HG02884 (cell line): ENCODE measurements around the gene CCP110.
"Not testable (repeated sequence)": the region's sequence is repeated elsewhere in the genome, so short reads cannot be mapped to it uniquely, and the experiment has no call there.

Experiments
- ATAC-seq: cut with Tn5 transposase; IDR thresholded peaks from one replicate; pipeline ENCODE4 v1.9.1; 2021; ENCODE audit warnings: mild to moderate bottlenecking, moderate library complexity; ENCODE audit not compliant: unreplicated experiment

Gene CCP110

DNA sequence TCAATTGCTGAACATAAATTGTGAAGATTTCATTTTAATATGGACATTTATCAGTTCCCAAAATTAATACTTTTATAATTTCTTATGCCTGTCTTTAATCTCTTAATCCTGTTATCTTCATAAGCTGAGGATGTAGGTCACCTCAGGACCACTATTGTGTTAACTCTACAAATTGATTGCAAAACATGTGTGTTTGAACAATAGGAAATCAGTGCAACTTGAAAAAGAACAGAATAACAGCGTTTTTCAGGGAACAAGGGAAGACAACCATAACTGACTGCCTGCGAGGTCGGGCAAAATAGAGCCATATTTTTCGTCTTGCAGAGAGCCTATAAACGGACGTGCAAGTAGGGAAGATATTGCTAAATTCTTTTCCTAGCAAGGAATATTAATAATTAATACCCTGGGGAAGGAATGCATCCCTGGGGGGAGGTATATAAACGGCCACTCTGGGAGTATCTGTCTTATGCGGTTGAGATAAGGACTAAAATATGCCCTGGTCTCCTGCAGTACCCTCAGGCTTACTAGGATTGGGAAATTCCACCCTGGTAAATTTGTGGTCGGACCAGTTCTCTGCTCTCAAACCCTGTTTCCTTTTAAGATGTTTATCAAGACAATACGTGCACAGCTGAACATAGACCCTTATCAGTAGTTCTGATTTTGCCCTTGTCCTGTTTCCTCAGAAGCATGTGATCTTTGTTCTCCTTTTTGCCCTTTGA lies 19.7 kb downstream of the CCP110 start:
- not testable (repeated sequence) for ATAC-seq

- ATAC-seq, result no peak
Measured at GRCh38 chr16:19548144-19548543, 24.4 kb downstream of the CCP110 start.

GRCh38 chr16:19549673-19550072 lies 25.9 kb downstream of the CCP110 start:
- ATAC-seq, result no peak

DNA sequence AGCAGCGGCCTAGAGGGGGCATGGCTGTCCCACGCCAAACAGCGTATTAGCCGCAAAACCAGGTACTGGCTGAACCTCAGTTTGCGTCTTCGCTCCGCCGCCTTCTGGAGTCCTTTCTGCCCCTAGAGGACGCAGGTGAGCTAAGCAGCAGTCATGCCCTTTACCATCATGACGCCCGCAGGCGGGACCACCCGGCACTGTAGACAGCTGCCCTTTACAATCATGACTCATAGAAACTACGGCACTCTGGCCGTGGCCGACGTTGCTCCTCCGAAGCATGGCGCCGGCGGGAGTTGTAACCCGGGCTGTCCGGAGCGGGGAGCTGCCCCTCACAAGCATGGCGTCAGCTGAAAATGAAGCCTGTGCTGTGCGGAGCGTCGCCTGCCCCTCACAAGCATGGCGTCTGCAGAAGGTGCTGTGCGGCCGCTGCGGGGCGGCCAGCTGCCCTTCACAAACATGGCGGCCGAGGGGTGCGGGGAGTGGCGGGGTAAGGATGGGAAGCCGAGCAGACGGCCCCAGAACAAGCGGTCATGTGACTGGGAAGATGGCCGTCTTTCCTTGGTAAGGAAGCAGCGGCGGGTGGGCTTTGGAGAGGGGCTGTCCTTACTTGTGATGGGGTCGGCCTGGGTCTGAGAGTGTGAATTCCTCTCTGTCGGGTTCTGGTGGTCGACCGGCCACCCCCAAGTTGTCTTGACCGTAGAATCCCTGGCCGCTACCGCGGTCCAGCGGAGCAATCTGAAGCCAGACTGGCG lies 31.6 kb downstream of the CCP110 start, which contains the start of gene VPS35L:
Gene VPS35L (plus strand): TSS at position 518 of the 752 bp plus-strand sequence. CDS start 27 bp downstream, at position 545.
- peak; percentile 95 for ATAC-seq

- no peak for ATAC-seq
Measured at GRCh38 chr16:19555938-19556771, 32.4 kb downstream of the CCP110 start.

DNA sequence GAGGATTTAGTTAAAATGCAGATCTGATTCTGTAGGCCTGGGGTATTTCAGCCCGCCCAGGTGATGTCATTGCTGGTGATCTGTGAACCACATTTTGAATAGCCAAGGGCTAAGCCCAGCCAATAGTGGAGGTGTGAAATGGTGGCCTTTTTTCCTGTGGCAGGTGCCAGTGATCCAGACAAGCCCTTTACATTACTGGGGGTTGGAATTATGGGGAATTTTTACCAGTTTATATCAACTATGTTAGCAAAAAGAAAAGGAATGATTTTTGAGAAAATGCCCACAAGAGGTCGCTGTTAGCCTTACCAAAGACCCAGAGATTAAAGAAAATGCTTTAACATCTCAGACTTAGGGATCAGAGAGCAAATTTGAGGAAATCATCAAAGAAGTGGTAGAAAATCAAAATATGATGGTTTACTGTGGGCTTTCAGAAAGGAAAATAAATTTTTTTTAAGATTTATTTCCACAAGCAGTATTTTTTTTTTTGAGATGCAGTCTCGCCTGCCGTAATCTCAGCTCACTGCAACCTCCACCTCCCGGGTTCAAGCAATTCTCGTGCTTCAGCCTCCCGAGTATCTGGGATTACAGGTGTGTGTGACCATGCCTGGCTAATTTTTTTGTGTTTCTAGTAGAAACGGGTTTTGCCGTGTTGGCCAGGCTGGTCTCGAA lies 35.6 kb downstream of the CCP110 start:
- ATAC-seq, result no peak

DNA sequence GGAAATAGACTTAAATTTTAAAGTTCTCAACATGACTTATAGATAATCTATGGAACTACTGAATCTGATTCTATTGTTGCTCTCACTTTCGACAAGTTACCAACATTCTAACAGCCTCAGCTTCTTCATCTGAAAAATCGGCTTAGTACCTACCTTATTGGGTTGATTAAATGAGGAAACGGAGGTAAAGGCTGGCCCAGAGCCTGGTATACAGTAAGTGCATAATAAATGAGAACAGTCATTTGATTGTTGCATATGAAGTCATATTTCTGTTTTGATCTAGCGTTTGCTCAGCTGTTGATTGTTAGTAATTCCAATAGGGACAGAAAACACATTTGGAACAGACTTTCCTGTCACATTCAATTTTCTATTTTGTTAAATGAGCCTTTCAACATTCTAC lies 36.3 kb downstream of the CCP110 start:
- ATAC-seq, result no peak

- ATAC-seq, result no peak
Measured at GRCh38 chr16:19563377-19563776, 39.6 kb downstream of the CCP110 start.

GRCh38 chr16:19566362-19566761 lies 42.6 kb downstream of the CCP110 start:
- no peak for ATAC-seq

DNA sequence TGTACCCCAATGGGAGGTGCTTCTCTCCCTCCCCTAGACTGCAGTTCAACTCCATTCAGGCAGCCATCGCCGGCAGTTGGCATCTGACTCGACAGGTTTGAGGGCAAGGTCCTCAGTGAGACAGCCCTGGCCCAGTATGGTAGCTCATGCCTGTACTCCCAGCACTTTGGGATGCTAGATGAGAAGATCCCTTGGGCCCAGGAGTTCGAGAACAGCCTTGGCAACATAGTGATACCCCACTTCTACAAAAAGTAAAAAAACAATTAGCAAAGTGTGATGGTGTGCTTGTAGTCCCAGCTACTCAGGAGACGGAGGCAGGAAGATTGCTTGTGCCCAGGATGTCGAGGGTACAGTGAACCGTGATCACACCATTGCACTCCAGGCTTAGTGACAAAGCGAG lies 43.8 kb downstream of the CCP110 start:
- ATAC-seq, result no peak

DNA sequence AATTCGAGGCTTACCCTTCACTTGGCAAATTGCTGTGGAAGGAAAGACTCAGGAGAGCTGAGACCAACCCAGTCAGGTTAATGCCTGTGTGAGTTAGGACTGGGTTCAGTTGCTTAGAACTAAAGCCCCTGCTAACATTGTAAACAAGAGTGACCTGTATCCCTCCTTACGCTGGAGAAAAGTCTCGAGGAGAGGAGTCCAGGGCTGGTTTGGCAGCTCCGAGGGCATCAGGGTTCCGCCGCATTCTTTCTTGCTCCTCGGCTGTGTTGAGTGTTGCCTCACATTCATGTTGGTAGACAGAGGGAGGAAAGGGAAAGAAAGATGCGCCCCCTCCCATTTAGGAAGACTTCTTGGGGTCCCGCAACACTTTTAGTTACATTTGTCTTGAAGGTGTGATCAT lies 50.3 kb downstream of the CCP110 start:
- no peak for ATAC-seq

- ATAC-seq, result no peak
Measured at GRCh38 chr16:19574615-19575014, 50.9 kb downstream of the CCP110 start.

DNA sequence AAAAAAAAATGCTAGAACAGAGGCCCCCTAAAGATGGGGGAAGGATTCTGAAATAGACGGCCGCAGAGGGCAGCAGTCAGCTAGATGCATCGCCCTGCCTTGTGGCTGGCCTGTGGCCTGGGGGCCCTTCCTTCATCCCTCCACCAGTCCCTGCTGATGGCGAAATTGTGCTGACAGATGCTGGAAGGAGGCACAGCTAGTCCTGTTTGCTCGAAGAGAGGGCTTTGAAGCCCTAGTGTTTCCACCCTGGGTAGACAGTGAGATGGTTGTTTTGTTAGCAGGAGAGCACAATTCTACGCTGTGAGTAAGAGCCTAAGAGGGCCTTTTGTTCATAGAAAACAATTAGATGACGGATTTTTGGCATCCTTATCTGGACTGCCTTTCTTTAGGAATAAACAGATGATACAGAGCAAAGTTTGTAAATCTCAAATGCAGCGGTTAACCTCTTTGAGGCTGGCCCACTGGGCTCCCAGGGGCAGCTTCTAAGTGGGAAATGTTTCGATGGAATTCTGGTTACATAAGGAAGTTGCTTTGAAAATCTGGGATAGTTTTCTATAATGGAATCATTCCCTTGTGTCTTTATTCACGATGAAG lies 54.7 kb downstream of the CCP110 start:
- ATAC-seq, result no peak

- no peak for ATAC-seq
Measured at GRCh38 chr16:19582050-19582831, 58.5 kb downstream of the CCP110 start.

GRCh38 chr16:19583665-19584300 lies 60.0 kb downstream of the CCP110 start:
- ATAC-seq, result no peak

GRCh38 chr16:19588661-19589060 lies 64.9 kb downstream of the CCP110 start:
- no peak for ATAC-seq

- no peak for ATAC-seq
Measured at GRCh38 chr16:19589106-19589505, 65.4 kb downstream of the CCP110 start.

- no peak for ATAC-seq
Measured at GRCh38 chr16:19589771-19590302, 66.1 kb downstream of the CCP110 start.
